HCT116 (cell line): ENCODE measurements around the gene LRRC73. TPM values are rescaled to one million over a fixed set of nuclear protein-coding genes. Genes with fewer than 3 reads are reported as not detected.

Experiments used
- ATAC-seq: fragments of 200-7000 bp; cut with Tn5 transposase; 2 replicates; pipeline ENCODE4 v1.9.1; 2020; ENCODE audit warnings: mild to moderate bottlenecking, moderate library complexity
- BruUV-seq: library from RNA; stranded (reverse); fragments of 400-500 nt; replicated peaks from 2 replicates; lab custom pipeline; 2021; lab: Mats Ljungman, UMichigan
- CTCF ChIA-PET: fragments of 300-600 bp; sonication (Branson Sonifier 250); formaldehyde crosslinking; loops from one replicate; lab custom pipeline; 2021; ENCODE audit warnings: antibody characterized with exemption; lab: Charles Lee
- POLR2A ChIA-PET: fragments of 300-600, 350-600 bp; sonication (Branson Sonifier 250); formaldehyde crosslinking; loops from one replicate; lab custom pipeline; 2021; ENCODE audit warnings: antibody characterized with exemption; lab: Charles Lee
- RAD21 ChIA-PET, 2 experiments: fragments of 300-600 bp; sonication (Branson Sonifier 250); formaldehyde crosslinking; loops; one replicate each; lab custom pipeline; 2023; ENCODE audit warnings: low total read pairs in 2 of 2; ENCODE audit not compliant: uncharacterized antibody in 2 of 2, unreplicated experiment in 2 of 2, low non-redundant PET in 1 of 2; lab: Charles Lee
- DNase-seq: peaks from one replicate; pipeline ENCODE4 v3.0.0-alpha.2; 2010; ENCODE audit warnings: low read depth, low spot score
- H2AFZ ChIP-seq: fragments of 200-600 bp; shearing (Covaris generic), sonication (generic); 2 replicates; pipeline ENCODE4 v1.6.1; 2017; ENCODE audit warnings: low read depth, mixed run types, mixed read lengths, antibody characterized with exemption, low read length; ENCODE audit not compliant: poor library complexity, severe bottlenecking
- H3K27ac ChIP-seq: 2 replicates; pipeline ENCODE4 v1.5.1; 2012; ENCODE audit warnings: low read depth, low read length
- H3K27me3 ChIP-seq: fragments of 200-600 bp; sonication (generic); 2 replicates; pipeline ENCODE4 v1.6.1; 2016; ENCODE audit warnings: mixed run types, low read length, mixed read lengths; ENCODE audit not compliant: insufficient read depth
- H3K36me3 ChIP-seq, 2 experiments: fragments of 200-500 bp in 1 of 2; fragments of 200-600 bp in 1 of 2; sonication (Bioruptor generic) in 1 of 2; sonication (generic) in 1 of 2; 2 replicates each; pipeline versions ENCODE4 v1.5.1 to v1.6.1; 2014 to 2016; ENCODE audit warnings: low read length in 2 of 2, inconsistent platforms in 1 of 2, mixed read lengths in 1 of 2, mixed run types in 1 of 2; ENCODE audit not compliant: insufficient read depth in 2 of 2, control insufficient read depth in 1 of 2
- H3K4me1 ChIP-seq, 2 experiments: fragments of 200-600 bp in 1 of 2; sonication (generic) in 1 of 2; 2 replicates each; pipeline versions ENCODE4 v1.5.1 to v1.6.1; 2012 to 2017; ENCODE audit warnings: low read length in 2 of 2, inconsistent platforms in 1 of 2, mild to moderate bottlenecking in 1 of 2, mixed read lengths in 1 of 2, mixed run types in 1 of 2, moderate library complexity in 1 of 2; ENCODE audit not compliant: insufficient read depth in 2 of 2, control insufficient read depth in 1 of 2
- H3K4me2 ChIP-seq: fragments of 200-600 bp; sonication (generic); 2 replicates; pipeline ENCODE4 v1.6.1; 2017; ENCODE audit warnings: mixed run types, low read length, mixed read lengths
- H3K4me3 ChIP-seq, 2 experiments: fragments of 200-600 bp in 1 of 2; sonication (generic) in 1 of 2; replicated peaks in 1 of 2; 2 replicates each; pipeline ENCODE4 v1.5.1; 2011 to 2016; ENCODE audit warnings: low read length in 2 of 2, control low read depth in 1 of 2, low read depth in 1 of 2, mild to moderate bottlenecking in 1 of 2, mixed read lengths in 1 of 2, mixed run types in 1 of 2
- H3K79me2 ChIP-seq: fragments of 200-600 bp; sonication (generic); 2 replicates; pipeline ENCODE4 v1.6.1; 2017; ENCODE audit warnings: mild to moderate bottlenecking, mixed run types, low read length, moderate library complexity, mixed read lengths; ENCODE audit not compliant: insufficient read depth
- H3K9ac ChIP-seq: fragments of 200-600 bp; sonication (generic); 2 replicates; pipeline ENCODE4 v1.6.1; 2016; ENCODE audit warnings: low read length, mixed read lengths
- H3K9me2 ChIP-seq: fragments of 200-600 bp; sonication (generic), shearing (Covaris generic); 2 replicates; pipeline ENCODE4 v1.6.1; 2017; ENCODE audit warnings: mixed run types, mild to moderate bottlenecking, moderate library complexity; ENCODE audit not compliant: insufficient read depth
- H3K9me3 ChIP-seq, 2 experiments: fragments of 200-500 bp in 1 of 2; fragments of 200-600 bp in 1 of 2; sonication (Bioruptor generic) in 1 of 2; sonication (generic) in 1 of 2; 2 replicates each; pipeline ENCODE4 v1.6.1; 2014 to 2017; ENCODE audit warnings: low read length in 2 of 2, mixed read lengths in 2 of 2, inconsistent platforms in 1 of 2, low read depth in 1 of 2, mild to moderate bottlenecking in 1 of 2, mixed run types in 1 of 2, moderate library complexity in 1 of 2; ENCODE audit not compliant: control insufficient read depth in 1 of 2, insufficient read depth in 1 of 2
- H4K20me1 ChIP-seq: fragments of 200-600 bp; sonication (generic), shearing (Covaris generic); 2 replicates; pipeline ENCODE4 v1.6.1; 2017; ENCODE audit warnings: mixed run types, mild to moderate bottlenecking, moderate library complexity; ENCODE audit not compliant: insufficient read depth
- CBX3 ChIP-seq: IDR thresholded peaks from 2 replicates; pipeline ENCODE4 v1.6.1; 2012; ENCODE audit warnings: low read depth
- CEBPB ChIP-seq: IDR thresholded peaks from 2 replicates; pipeline ENCODE4 v1.6.1; 2012; ENCODE audit warnings: low read depth
- CTCF ChIP-seq, 3 experiments: fragments of 200-600 bp in 1 of 3; sonication (generic) in 1 of 3; IDR thresholded peaks in 2 of 3; conservative IDR thresholded peaks in 1 of 3; 2 replicates each; pipeline ENCODE4 v1.5.1; 2012 to 2017; ENCODE audit warnings: low read depth in 2 of 3, low read length in 2 of 3, antibody characterized with exemption in 1 of 3, borderline replicate concordance in 1 of 3, control low read depth in 1 of 3, mild to moderate bottlenecking in 1 of 3, mixed read lengths in 1 of 3, mixed run types in 1 of 3, moderate library complexity in 1 of 3; ENCODE audit not compliant: insufficient read depth in 1 of 3
- EGR1 ChIP-seq: IDR thresholded peaks from 2 replicates; pipeline ENCODE4 v1.6.1; 2012; ENCODE audit warnings: low read depth
- EZH2 ChIP-seq: fragments of 200-600 bp; sonication (generic); IDR thresholded peaks from 2 replicates; pipeline ENCODE4 v1.6.1; 2017; ENCODE audit warnings: antibody characterized with exemption, mixed run types
- JUND ChIP-seq: IDR thresholded peaks from 2 replicates; pipeline ENCODE4 v1.6.1; 2012
- POLR2AphosphoS5 ChIP-seq: IDR thresholded peaks from 2 replicates; pipeline ENCODE4 v1.6.1; 2011; ENCODE audit warnings: mild to moderate bottlenecking, low read depth, low read length, moderate library complexity
- SIN3A ChIP-seq: IDR thresholded peaks from 2 replicates; pipeline ENCODE4 v1.6.1; 2012; ENCODE audit warnings: low read depth
- SP1 ChIP-seq: IDR thresholded peaks from 2 replicates; pipeline ENCODE4 v1.6.1; 2012; ENCODE audit warnings: low read depth
- YY1 ChIP-seq: IDR thresholded peaks from 2 replicates; pipeline ENCODE4 v1.6.1; 2011; ENCODE audit warnings: low read length, low read depth, moderate library complexity, mild to moderate bottlenecking; ENCODE audit not compliant: insufficient replicate concordance; ENCODE audit errors: extremely low read depth
- ZNF274 ChIP-seq: fragments of 200-500 bp; sonication (Bioruptor generic); IDR thresholded peaks from 2 replicates; pipeline ENCODE4 v1.6.1; 2014; ENCODE audit warnings: mild to moderate bottlenecking, low read depth, low read length, inconsistent platforms
- intact Hi-C: fragments of 100-400 bp; cut with micrococcal nuclease; formaldehyde crosslinking; loops from 2 replicates; pipeline ENCODE4 v1.10.0; 2022
- total RNA-seq: library from RNA; stranded (reverse); gene quantifications from one replicate; pipeline ENCODE4 v1.2.1, GENCODE V29; 2021; ENCODE audit not compliant: unreplicated experiment

LRRC73 gene
- total RNA-seq, 1 experiment from 2014 or later = 1.2 TPM

DNA sequence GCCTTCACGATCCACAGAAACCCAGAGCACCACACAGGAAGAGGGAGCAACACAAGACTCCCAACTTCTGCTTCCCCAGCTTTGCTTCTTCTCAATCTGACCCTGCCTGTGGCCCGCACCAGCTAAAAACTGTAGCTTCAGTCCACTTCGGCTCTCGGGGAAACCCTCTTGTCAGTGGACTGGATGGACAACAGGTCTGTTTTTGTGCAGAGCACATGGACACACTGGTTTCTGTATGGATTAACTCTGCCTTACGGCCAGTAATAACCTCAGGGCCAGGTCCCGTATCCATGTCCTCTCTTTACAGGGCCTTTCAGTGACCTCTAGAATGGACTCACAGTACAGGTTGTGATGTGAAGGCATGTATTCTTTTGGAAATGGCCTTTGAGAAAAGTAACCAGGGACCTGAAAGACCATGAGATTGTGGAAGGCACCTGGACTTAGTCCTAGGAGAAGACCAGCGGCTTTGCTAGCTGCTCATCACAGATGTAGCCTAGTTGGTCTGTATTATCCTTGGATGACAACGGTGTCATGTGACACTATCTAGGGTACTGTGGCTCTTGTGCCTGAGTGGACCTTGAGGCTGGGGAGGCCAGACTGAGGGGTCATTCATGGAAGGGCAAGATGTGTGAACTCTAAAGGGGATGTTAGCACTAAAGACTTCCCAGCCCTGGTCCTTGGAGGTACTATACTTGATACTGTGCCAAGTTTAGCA, 12.6 kb upstream of the LRRC73 start:
- H3K9me2 ChIP-seq = no peaks in the 10 kb centered on the region
- H4K20me1 ChIP-seq = 0 out of 2 replicates have a peak, but pooled peaks cover 3% of the 10 kb centered on the region
- H3K27me3 ChIP-seq = no peaks in the 10 kb centered on the region
- H2AFZ ChIP-seq = no peak overlapping the region
- ChIA-PET RAD21 (no interaction called here), POLR2A (no interaction called here), CTCF (no interaction called here)
- intact Hi-C loops = no loop called here
- DNase-seq (no peak), ATAC-seq (peak; percentile 18; the same call in 1 of the 2 replicates)
- no peak overlapping the region for H3K9ac ChIP-seq
- peaks cover 6 to 9% of the 10 kb centered on the region in 2 experiments; a peak in 3 of 4 replicates for H3K4me1 ChIP-seq
- peaks cover 65 to 90% of the 10 kb centered on the region in 2 experiments for H3K36me3 ChIP-seq
- no peak overlapping the region for H3K4me2 ChIP-seq
- H3K27ac ChIP-seq = no peak overlapping the region
- TSS peak; percentile 13 for BruUV-seq
- peaks cover 42% of the 10 kb centered on the region for H3K79me2 ChIP-seq
- no peak overlapping the region for H3K4me3 ChIP-seq
- TF ChIP-seq EGR1 = no peak
- no peak for TF ChIP-seq CTCF (IDR thresholded peaks at IDR 0.05 in 2 of 3, conservative IDR thresholded peaks at IDR 0.05 in 1 of 3; ENCODE audit: borderline replicate concordance in 1 of 3, insufficient read depth in 1 of 3, low read depth in 2 of 3, low read length in 2 of 3)
- no peak for TF ChIP-seq YY1
- TF ChIP-seq POLR2AphosphoS5 = no peak
- TF ChIP-seq JUND = no peak
- TF ChIP-seq SP1 = no peak
- TF ChIP-seq ZNF274 = no peak
- TF ChIP-seq SIN3A = no peak
- TF ChIP-seq CEBPB = no peak
- no peak for TF ChIP-seq CBX3
- no peak for TF ChIP-seq EZH2
- H3K9me3 ChIP-seq = no peaks in the 10 kb centered on the region
